NK-92 treated with Interleukin-12 subunit alpha and Interleukin-12 subunit beta, amount 100 ng/mL, for 24 hours (cell line): Measurements from ENCODE around the gene AMOTL2.

ENCODE experiments used
- DNase-seq: peaks from one replicate; lab custom pipeline; 2025; lab: John Stamatoyannopoulos, UW

AMOTL2 gene

GRCh38 chr3:134374105-134374790 is at the start of gene AMOTL2:
Gene AMOTL2, minus strand, starts transcription at chr3:134374447. Its CDS starts 3,014 bp downstream, at chr3:134371433.
- no peak for DNase-seq

DNA sequence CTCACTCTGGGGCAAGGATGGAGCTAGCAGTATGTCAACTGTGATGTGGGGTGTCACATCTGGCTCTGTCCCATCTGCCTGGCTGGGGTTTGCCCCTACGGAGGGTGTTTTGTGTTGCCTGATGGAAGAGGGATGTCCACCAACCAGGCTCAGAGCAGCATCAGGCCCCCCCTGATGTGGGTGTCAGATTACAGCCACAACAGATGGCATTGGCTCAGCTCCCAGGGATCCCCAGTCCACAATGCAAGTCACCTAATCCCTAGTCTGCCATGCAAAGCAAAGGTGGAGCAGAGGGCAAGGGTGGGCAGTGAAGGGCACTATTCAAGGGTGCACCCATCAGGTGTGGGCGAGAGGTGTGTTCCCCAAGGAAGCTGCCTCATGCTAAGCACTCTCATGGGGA is 48.9 kb upstream of the AMOTL2 start:
- DNase-seq = no peak

DNA sequence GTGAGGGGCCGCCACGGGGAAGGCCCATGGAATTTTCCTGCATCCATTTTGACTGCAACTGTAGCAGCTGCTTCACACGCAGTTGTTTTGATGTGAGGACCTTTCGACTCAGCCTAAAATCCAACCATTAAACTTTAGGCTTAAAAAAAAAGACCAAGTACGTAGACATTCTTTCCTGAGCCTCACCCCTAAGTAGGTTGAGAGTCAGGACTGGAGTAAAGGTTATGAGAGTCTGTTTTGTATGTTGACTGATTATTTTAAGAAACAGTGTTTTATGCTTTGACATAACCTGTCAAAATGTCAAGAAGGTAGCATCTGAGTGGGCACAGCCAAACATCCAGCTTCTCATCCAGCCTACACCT is 45.7 kb upstream of the AMOTL2 start:
- no peak for DNase-seq

DNA sequence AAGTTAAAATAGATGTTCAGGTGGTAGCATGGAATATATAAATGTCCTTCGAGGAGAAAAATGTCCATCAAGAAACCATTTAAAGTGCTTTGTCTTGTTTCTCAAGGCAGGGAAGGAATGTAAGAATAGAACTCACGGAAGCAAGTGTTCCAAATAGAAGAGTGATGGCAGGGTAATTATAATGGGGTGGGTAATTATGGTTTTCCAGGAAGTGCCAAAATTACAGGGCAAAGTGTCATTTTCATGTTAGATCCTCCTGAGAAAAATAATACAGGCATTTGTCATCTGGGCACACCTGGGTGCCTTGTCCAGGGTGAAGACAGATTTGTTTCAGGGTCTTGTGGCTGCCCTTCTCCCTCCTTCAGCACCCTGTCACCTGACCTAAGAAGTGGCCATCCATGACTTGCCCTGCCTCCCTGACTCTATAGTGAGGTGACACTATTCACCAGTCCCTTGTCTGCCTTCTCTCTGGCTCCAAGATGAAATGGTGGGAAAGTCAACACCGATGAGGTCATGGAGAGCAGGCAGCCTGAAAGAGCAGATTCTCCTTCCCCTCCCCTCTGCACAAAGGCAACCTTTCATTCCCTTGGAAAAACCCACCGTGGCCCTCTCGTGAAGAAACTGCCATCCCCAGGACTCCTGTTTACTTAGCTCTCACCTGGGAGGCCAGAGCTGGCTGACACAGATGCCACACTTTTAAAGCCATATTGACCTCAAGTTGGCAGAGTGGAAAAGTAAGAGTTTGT is 45.1 kb upstream of the AMOTL2 start:
- DNase-seq = no peak

DNA sequence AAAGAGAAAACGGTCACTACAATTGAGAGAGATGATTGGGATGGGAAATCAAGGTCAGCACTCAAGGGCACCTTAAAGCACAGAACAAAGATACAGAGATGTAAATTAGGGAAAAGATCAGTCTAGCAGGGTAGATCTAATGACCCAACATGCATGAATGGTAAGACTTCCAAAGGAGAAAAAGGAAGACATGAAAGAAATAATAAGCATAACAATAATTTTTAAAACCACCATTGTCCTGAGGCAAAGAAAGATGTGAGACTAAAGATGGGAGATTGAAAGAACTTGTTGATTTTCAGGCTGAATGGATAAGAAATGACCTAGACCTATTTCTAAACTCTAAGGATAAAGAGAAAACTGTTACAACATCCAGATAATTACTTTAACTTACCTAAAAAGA is 34.8 kb upstream of the AMOTL2 start:
- no peak for DNase-seq

- no peak for DNase-seq
Measured at GRCh38 chr3:134407239-134407625, 33.0 kb upstream of the AMOTL2 start.

DNA sequence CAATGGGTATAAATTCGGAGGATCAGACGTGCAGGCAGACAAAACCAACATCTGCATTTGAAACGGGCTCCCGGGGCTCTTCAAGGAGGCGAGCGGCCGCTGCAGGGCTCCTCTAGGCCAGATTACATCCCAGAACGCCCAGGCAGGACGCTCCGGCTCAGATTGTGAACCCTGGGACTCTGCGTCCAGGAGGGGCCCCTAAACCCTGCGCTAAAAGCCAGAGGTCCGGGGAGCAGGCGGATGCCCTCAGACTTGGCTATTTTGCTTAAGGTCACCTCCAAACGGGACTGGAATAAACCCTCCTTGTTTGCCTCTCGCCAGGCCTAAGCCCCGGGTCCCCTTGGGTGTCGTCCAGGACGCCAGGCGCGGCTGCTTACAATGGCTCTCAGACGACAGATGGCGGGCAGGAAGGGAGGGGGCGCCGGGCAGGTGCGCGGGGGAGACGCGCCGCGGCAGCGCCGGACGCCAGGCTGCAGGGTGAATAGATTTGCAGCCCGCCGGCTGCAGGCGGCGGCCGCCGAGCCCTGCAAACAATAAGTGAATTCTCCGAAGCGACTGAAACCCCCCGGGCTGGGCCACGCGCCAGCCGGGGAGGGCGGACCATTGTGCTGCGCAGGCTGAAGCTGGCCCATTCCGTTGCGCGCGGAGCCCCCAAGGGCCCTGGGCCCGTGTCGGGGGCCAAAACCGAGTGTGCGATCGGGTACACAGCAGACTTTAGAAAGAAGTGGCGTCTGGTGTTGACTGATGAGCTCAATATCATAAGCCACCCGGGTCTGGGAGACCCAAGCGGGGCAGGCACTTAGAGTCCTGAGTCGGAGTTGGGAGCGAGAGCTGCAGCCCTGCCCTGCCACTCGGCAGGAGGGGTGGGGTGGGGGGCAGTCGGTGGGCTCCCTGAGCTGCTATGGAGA is 32.3 kb upstream of the AMOTL2 start:
- no peak for DNase-seq

DNA sequence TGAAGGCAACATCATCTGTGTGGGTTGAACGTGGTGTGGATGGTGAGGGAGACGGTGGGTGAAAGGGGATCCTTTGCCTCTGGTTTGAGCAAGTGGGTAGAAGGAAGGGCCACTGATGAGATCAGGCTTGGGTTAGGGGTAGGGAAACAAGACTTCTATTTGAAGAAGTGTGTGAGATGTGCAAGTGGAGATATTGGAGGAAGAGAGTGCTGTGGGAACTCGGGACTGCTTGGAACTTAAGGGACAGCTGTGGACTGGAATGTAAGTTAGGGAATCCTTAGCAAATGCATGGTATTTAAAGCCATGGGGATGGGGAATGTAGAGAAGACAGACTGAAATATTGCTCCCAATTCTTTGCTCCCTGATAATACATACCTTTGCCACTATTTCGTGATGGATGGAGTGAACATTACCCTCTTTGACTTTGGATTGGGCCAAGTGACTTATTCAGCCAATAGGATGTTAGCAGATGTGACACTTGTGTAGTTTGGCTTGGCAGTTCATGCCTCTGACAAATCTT is 30.2 kb upstream of the AMOTL2 start:
- no peak for DNase-seq

DNA sequence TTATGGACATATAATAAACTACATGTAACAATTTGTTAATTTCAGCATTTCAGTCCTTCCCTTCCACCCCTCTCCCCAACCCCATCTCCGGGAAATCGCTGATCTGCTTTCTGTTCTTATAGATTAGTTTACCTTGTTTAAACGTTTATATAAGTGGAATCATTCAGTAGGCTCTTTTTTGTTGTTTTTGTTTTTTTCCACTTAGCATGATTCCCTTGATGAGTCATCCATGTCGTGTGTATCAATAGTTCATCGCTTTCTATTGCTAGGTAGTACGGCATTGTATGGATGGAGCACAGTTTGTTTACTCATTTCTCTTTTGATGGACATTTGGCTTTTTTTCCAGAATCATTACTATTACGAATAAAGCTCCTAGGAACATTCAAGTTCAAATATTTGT is 23.5 kb upstream of the AMOTL2 start:
- DNase-seq = no peak

DNA sequence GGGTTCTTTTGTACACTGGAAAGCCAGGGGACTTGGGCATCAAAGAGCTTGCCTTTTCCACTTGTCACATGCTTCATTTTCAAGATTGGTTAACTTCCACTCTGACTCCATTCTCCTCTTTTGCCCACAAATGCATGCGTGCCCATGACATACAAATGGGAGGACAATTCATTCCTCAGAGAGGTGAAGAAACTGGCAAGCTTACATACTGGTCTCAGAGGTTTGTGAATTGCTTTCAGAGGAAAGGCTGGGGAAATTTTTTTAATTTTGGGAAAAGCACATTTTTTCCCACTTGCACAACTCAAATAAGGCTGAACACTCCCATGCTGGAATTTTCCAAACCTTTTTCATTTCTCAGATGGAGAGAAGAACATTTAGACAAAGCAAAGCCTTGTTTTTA is 20.9 kb upstream of the AMOTL2 start:
- no peak for DNase-seq

GRCh38 chr3:134394380-134394779 is 20.1 kb upstream of the AMOTL2 start:
- DNase-seq = no peak

DNA sequence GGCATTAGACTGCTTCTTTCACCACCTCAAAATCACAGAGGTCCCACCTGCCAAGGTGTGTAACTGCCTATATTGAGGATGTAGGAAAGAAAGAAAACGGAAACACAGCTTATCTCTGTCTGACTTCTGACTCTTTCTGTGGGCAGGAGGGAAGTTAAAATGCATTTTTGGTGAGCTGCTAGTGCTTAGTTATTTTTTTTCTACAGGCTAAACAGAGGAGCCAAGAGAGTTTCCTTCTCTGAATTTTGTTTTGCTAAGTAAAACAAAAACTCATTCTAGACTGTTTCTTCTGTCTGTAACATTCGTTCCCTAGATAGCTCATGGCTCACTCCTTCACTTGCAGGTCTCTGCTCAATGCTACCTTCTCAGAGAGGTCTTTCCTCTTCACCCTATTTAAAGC is 18.8 kb upstream of the AMOTL2 start:
- no peak for DNase-seq

GRCh38 chr3:134392336-134392983 is 18.2 kb upstream of the AMOTL2 start:
- no peak for DNase-seq

DNA sequence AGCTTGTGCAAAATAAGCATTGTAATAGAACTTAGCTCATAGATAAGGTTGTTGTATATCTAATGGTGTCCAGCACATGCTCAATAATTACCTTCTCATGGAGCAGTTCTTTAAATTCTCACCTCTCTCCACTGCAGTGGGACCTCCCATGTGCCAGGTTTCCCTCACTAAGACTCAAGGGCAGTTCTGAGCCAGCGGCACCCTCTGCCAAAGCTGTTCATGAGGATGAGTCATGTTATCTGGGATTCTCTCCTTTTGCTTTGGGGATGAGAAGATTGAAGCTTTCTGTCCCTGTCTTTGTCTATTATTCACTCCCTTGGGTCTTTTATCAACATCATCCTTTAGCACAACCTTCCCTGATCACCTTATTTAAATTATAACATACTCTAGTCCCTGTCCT is 15.6 kb upstream of the AMOTL2 start:
- no peak for DNase-seq

GRCh38 chr3:134388788-134389485 is 14.7 kb upstream of the AMOTL2 start:
- DNase-seq = no peak

DNA sequence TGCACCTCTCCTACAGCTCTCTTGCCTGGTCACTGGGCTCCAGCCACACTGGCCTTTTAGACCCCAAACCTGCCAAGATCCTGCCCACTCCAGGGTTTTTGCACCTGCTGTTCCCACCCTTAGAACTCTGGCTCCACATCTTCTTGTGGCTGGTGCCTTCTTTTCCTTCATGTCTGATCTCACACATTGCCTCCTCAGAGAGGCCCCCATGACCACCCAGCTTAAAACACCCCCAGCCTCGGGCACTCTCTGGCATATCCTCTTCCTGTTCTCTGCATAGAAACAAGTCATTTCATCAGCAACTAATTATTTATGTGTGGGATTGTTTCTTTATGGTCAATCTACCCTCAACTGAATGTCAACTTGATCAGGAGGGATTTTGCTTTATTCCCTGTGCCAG is 14.0 kb upstream of the AMOTL2 start:
- DNase-seq = no peak

DNA sequence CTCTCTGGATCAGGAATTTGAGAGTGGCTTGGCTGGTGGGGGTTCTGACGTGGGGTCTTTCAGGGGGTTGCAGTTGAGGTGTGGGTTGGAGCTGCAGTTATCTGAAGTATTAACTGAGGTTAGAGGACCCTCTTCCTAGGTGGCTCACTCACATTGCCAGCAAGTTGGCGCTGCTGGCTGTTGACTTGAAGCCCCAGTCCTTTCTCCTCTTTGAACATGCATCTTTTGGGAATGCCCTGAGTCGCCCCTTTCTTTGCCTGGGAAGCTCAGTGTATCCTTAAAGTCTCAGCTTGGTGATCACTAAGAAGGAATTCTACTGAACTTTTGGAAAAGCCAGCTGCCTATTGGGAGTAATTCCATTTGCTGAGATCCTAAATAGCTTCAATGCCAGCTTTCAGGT is 13.0 kb upstream of the AMOTL2 start:
- DNase-seq = no peak

DNA sequence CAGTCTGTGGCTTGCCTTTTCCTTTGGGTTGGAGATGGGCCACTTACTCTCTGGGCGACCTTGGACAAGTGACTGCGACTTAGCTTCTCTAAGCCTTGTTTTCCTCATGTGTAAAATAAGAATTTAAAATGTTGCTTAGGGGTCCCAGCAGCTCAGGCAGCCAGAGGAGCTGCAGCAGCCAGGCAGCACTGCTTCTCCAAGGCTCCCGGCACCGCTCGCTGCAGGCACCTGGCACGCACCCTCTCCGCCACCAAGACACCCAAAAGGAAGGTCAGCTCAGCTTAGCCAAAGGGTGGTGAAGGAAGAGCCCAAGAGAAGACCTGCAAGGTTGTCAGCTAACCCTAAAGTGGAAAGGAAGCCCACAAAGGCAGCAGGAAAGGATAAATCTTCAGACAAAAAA is 10.7 kb upstream of the AMOTL2 start:
- DNase-seq = no peak

GRCh38 chr3:134381831-134382442 is 7.7 kb upstream of the AMOTL2 start:
- no peak for DNase-seq

- DNase-seq = no peak
Measured at GRCh38 chr3:134381076-134381475, 6.8 kb upstream of the AMOTL2 start.

- no peak for DNase-seq
Measured at GRCh38 chr3:134380249-134380648, 6.0 kb upstream of the AMOTL2 start.
